Measurements from ENCODE around the gene RNF223. TPM values are rescaled to one million over a fixed set of nuclear protein-coding genes. Genes with fewer than 3 reads are reported as not detected.

RNF223 gene
- total RNA-seq, 1 donor from 2014 or later = not detected

- Mint-ChIP-seq H3K4me1 (ENCODE audit: unreplicated experiment) (peaks cover 2% of the 10 kb centered on the region), H3K4me3 (ENCODE audit: unreplicated experiment) (no peak overlapping the region), H3K36me3 (ENCODE audit: unreplicated experiment) (no peaks in the 10 kb centered on the region), H3K27me3 (ENCODE audit: unreplicated experiment) (no peaks in the 10 kb centered on the region), H3K9me3 (ENCODE audit: unreplicated experiment) (no peaks in the 10 kb centered on the region), H3K27ac (ENCODE audit: unreplicated experiment) (no peak overlapping the region)
- TF ChIP-seq, protein P1, sequence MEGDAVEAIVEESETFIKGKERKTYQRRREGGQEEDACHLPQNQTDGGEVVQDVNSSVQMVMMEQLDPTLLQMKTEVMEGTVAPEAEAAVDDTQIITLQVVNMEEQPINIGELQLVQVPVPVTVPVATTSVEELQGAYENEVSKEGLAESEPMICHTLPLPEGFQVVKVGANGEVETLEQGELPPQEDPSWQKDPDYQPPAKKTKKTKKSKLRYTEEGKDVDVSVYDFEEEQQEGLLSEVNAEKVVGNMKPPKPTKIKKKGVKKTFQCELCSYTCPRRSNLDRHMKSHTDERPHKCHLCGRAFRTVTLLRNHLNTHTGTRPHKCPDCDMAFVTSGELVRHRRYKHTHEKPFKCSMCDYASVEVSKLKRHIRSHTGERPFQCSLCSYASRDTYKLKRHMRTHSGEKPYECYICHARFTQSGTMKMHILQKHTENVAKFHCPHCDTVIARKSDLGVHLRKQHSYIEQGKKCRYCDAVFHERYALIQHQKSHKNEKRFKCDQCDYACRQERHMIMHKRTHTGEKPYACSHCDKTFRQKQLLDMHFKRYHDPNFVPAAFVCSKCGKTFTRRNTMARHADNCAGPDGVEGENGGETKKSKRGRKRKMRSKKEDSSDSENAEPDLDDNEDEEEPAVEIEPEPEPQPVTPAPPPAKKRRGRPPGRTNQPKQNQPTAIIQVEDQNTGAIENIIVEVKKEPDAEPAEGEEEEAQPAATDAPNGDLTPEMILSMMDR (IDR thresholded peaks at IDR 0.05) = no peak
- no peak for DNase-seq (ENCODE audit: extremely low spot score, unreplicated experiment)
These were observed 1.0 kb downstream of the RNF223 start for GRCh38 chr1:1072849-1073742.

- no peaks in the 10 kb centered on the region for H3K9me3 Mint-ChIP-seq (ENCODE audit: unreplicated experiment)
- H3K27me3 Mint-ChIP-seq (ENCODE audit: unreplicated experiment) = no peaks in the 10 kb centered on the region
- H3K27ac Mint-ChIP-seq (ENCODE audit: unreplicated experiment) = no peak overlapping the region
- H3K4me3 Mint-ChIP-seq (ENCODE audit: unreplicated experiment) = no peak overlapping the region
- no peaks in the 10 kb centered on the region for H3K36me3 Mint-ChIP-seq (ENCODE audit: unreplicated experiment)
- no peak for DNase-seq (ENCODE audit: extremely low spot score, unreplicated experiment)
- peaks cover 4% of the 10 kb centered on the region for H3K4me1 Mint-ChIP-seq (ENCODE audit: unreplicated experiment)
- TF ChIP-seq, protein P1 (IDR thresholded peaks at IDR 0.05) = no peak
These were observed 1.7 kb downstream of the RNF223 start for GRCh38 chr1:1072299-1072848.

- DNase-seq (ENCODE audit: extremely low spot score, unreplicated experiment) = no peak
- no peak overlapping the region for H3K27ac Mint-ChIP-seq (ENCODE audit: unreplicated experiment)
- no peak overlapping the region for H3K4me3 Mint-ChIP-seq (ENCODE audit: unreplicated experiment)
These were observed 2.4 kb downstream of the RNF223 start for GRCh38 chr1:1071486-1072298.

GRCh38 chr1:1069711-1070676 lies 4.1 kb downstream of the RNF223 start:
- H3K4me1 Mint-ChIP-seq (ENCODE audit: unreplicated experiment) = peaks cover 4% of the 10 kb centered on the region
- H3K9me3 Mint-ChIP-seq (ENCODE audit: unreplicated experiment) = no peaks in the 10 kb centered on the region
- peak overlapping the region; percentile 32 for H3K4me3 Mint-ChIP-seq (ENCODE audit: unreplicated experiment)
- no peak for DNase-seq (ENCODE audit: extremely low spot score, unreplicated experiment)
- no peak overlapping the region for H3K27ac Mint-ChIP-seq (ENCODE audit: unreplicated experiment)
- no peaks in the 10 kb centered on the region for H3K27me3 Mint-ChIP-seq (ENCODE audit: unreplicated experiment)
- H3K36me3 Mint-ChIP-seq (ENCODE audit: unreplicated experiment) = no peaks in the 10 kb centered on the region
- TF ChIP-seq, protein P1 (IDR thresholded peaks at IDR 0.05) = no peak

More at GRCh38 chr1:1071486-1072298, 2.4 kb downstream of the RNF223 start:
- TF ChIP-seq, protein P1 (IDR thresholded peaks at IDR 0.05) = no peak
- Mint-ChIP-seq H3K27me3 (ENCODE audit: unreplicated experiment) (no peaks in the 10 kb centered on the region), H3K4me1 (ENCODE audit: unreplicated experiment) (peaks cover 4% of the 10 kb centered on the region), H3K9me3 (ENCODE audit: unreplicated experiment) (no peaks in the 10 kb centered on the region), H3K36me3 (ENCODE audit: unreplicated experiment) (no peaks in the 10 kb centered on the region)

All from osteocyte (in vitro differentiated cells).